Measurements from ENCODE around the gene GNAI3.

DNA sequence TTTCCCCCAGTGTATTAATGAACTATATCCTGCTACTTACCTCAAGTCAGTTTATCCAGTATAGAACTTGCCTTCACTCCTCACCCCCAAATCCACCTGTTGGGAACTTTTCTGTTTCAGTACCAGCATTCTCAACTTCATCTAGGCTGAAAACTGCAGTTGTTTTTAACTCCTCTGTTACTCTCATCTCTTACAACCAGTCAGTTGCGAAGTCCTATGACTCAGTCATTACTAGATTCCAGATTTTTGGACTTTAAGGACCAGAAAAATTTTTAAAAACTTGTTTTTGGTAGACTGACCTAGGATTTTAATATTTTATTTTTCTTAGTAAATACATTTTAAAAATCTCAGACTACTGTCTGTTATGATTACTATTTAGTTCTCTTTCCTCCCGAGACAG lies 8.1 kb downstream of the GNAI3 start:
- TF ChIP-seq, protein P1, sequence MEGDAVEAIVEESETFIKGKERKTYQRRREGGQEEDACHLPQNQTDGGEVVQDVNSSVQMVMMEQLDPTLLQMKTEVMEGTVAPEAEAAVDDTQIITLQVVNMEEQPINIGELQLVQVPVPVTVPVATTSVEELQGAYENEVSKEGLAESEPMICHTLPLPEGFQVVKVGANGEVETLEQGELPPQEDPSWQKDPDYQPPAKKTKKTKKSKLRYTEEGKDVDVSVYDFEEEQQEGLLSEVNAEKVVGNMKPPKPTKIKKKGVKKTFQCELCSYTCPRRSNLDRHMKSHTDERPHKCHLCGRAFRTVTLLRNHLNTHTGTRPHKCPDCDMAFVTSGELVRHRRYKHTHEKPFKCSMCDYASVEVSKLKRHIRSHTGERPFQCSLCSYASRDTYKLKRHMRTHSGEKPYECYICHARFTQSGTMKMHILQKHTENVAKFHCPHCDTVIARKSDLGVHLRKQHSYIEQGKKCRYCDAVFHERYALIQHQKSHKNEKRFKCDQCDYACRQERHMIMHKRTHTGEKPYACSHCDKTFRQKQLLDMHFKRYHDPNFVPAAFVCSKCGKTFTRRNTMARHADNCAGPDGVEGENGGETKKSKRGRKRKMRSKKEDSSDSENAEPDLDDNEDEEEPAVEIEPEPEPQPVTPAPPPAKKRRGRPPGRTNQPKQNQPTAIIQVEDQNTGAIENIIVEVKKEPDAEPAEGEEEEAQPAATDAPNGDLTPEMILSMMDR (IDR thresholded peaks at IDR 0.05), result no peak
- no peak for TF ChIP-seq POLR2A (IDR thresholded peaks at IDR 0.05)

All from body of pancreas (tissue), 4 donors.